Stimulated activated CD4-positive, alpha-beta T cell treated with anti-CD3 and anti-CD28 coated beads, TNF-alpha, amount 100 ng/mL, for 48 hours (primary cell): Measurements from ENCODE around the gene CHRNA7.
"Not testable (repeated sequence)": the region's sequence is repeated elsewhere in the genome, so short reads cannot be mapped to it uniquely, and the experiment has no call there.

ENCODE experiments used
- DNase-seq, 3 donors: peaks; one replicate each; pipeline ENCODE4 v3.0.0-alpha.2; 2020; ENCODE audit warnings: low read depth in 3 of 3

CHRNA7 gene

DNA sequence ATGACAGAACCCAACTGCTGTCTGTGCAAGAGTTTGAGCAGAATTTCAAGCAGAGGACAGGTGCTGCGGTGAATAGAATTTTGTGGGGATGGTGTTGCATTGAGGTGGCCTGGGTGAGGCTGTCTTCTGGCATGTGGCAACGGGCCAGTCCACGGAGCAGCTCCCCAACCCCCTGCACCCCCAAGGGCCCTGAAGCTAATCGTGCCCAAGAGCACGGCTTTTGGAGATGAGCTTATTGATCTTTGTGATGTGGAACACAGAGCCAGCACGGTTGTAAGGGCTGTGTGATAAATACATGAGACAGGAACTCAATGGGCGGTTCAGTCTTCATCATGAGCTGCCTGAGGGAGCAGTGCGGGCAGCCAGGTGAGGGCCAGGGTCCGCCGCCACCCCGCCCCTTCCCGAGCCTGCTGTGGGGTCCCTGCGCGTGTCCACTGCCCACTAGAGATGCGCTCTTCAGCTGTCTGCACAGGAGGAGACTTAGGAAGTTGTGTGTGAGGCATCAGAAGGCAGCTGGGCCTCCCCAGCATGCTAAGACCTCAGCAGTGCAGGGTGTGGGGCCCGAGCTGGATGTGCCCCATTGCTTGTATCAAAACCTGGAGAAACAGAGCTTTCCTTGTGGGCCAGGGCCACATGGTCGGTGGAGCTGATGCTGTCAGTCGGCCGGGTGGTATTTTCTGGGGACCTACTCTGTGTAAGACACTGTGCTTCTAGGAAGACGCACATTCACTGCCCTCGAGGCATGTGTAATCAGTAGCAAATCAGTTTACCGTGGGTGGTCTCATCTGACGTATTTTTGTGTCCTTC is 90.5 kb downstream of the CHRNA7 start:
- no peak for DNase-seq

- DNase-seq: no peak
These were observed 91.0 kb downstream of the CHRNA7 start for GRCh38 chr15:32121384-32121695.

DNA sequence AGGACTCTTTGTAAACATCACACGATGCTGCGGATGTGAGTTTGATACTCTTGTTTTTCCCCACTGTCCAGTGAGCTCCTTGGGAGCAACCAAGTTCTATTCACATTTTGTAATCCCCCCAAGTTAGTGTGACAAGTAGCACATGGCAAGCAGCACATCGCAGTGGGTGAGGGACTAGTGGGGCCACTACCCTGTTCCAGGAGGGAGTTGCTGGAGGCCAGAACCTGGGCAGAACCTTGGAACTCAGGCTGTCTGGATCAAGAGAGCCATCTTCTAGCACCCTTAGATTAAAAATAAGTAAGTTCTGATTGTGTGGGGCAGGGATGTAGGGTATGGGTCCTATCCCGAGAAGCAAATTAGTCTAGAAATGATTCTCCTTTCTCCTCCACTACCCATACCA is 91.7 kb downstream of the CHRNA7 start:
- DNase-seq: no peak

GRCh38 chr15:32123473-32123872 is 93.2 kb downstream of the CHRNA7 start:
- no peak for DNase-seq

- no peak for DNase-seq
These were observed 94.4 kb downstream of the CHRNA7 start for GRCh38 chr15:32124726-32125125.

- no peak for DNase-seq
These were observed 95.3 kb downstream of the CHRNA7 start for GRCh38 chr15:32125595-32125994.

DNA sequence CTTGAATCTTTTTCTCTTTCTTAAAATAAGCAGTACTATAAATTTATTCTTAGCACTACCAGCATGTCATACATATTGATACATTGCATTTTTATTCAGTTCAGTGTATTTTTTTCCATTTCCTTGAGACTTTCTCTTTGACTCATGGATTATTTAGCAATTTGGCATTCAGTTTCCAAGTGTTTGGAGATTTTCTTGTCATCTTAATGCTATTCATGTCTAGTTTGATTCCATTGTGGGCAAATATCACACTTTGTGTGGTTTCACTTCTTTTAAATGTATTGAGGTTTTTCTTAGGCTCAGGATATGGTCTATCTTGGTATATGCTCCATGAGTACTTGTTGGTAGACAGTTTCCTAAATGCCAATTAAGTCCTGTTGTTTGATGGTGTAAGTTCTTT is 99.5 kb downstream of the CHRNA7 start:
- DNase-seq: no peak

- no peak for DNase-seq
These were observed 100.5 kb downstream of the CHRNA7 start for GRCh38 chr15:32130823-32131222.

GRCh38 chr15:32131803-32132202 is 101.5 kb downstream of the CHRNA7 start:
- no peak for DNase-seq

GRCh38 chr15:32132859-32133258 is 102.5 kb downstream of the CHRNA7 start:
- DNase-seq: no peak

GRCh38 chr15:32134842-32135241 is 104.5 kb downstream of the CHRNA7 start:
- no peak for DNase-seq

- DNase-seq: no peak
These were observed 105.0 kb downstream of the CHRNA7 start for GRCh38 chr15:32135335-32135734.

- not testable (repeated sequence) for DNase-seq
These were observed 115.2 kb downstream of the CHRNA7 start for GRCh38 chr15:32145512-32145911.

DNA sequence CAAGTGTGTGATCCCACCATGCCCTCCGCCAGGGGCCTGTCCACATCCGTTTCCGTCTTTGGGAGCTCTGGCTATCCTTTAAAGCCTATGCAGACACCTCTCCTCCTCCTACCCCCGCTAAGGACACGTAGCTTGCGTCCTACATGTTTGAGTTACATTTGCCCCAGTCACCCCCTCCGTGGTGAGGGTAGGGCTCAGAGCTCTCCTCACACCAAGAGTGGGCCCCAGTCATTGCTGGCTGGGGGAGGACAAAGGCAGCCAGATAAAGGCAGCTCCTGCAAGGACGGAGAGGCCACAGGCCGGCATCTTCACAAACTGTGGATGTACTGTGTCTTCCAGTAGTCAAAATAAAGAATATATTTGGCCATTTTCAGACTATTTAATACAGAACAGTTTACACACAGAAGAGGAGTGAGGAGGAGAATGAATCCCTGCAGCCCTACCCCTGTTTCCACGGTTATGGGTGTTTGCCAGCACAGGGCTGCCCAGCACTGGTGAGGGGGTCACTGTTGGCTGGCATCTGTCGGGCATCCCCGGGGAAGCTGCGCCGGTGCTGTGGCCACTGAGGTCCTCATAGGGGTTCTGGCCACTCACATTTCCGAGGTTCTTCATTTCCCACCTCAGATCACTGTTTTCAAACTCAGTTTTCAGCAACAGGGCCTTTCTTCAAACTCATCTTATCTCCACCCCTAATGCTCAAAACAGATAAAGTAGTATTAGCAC is 118.7 kb downstream of the CHRNA7 start:
- no peak for DNase-seq

GRCh38 chr15:32152574-32152973 is 122.3 kb downstream of the CHRNA7 start:
- no peak for DNase-seq

- not testable (repeated sequence) for DNase-seq
These were observed 123.7 kb downstream of the CHRNA7 start for GRCh38 chr15:32153868-32154623.

DNA sequence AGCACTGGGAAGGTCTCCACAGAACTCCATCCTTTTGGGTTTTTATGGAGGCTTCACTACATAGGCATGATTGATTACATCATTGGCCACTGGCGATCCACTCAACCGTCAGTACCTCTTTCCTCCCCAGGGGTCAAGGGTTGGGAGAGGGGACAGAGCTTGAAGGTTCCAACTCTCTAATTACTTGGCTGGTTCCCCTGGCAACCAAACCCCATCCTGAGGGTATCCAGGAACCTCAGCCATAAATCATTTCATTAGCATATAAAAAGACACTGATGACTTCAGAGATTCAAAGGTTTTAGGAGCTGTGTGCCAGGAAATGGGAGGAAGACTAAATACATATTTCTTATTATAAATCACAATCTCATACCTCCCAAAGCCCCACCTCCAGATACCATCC is 131.8 kb downstream of the CHRNA7 start:
- not testable (repeated sequence) for DNase-seq

DNA sequence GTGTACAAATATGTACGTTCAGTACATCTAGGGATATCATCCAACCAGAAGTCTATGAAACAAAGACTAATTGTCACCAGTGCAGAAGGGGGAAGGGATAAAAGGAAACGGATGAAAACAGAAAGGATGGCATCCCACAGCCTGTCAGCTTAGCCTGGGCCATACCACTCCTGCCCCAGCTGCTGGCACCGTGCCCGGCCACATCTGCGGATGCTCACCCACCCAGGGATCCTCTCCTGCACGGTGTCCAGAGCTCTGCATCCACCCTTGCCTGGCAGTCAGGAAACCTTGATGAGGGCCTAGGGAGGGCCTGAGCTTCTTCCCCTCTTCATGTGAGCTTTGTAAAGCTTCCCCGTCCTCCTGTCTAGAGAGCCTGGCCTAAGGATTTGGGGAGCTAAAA is 133.8 kb downstream of the CHRNA7 start:
- not testable (repeated sequence) for DNase-seq

GRCh38 chr15:32164747-32165146 is 134.4 kb downstream of the CHRNA7 start:
- DNase-seq: not testable (repeated sequence)

DNA sequence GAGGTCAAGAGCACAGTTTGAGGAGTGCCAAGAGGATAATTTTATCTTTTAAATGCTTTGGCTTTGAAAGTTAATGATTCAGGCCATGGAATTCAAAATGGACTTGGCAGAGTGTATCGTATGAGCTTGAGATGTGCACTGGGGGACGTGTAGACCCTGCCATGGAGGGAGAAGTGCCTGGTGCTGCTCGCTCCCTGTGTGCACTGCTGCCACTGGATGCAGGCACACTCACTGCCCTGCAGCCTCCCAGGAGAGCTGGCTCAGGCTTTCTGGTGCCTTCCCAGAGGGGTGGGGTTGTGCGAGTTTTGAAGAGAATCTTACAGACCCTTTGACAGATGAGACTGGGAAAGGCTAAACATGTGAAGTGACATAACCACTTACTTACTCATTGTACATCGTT is 135.5 kb downstream of the CHRNA7 start:
- DNase-seq: not testable (repeated sequence)

- not testable (repeated sequence) for DNase-seq
These were observed 136.0 kb downstream of the CHRNA7 start for GRCh38 chr15:32166270-32166669.

DNA sequence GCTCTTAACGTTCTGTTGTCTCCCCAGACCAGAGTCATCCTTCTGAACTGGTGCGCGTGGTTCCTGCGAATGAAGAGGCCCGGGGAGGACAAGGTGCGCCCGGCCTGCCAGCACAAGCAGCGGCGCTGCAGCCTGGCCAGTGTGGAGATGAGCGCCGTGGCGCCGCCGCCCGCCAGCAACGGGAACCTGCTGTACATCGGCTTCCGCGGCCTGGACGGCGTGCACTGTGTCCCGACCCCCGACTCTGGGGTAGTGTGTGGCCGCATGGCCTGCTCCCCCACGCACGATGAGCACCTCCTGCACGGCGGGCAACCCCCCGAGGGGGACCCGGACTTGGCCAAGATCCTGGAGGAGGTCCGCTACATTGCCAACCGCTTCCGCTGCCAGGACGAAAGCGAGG is 137.6 kb downstream of the CHRNA7 start:
- not testable (repeated sequence) for DNase-seq

DNA sequence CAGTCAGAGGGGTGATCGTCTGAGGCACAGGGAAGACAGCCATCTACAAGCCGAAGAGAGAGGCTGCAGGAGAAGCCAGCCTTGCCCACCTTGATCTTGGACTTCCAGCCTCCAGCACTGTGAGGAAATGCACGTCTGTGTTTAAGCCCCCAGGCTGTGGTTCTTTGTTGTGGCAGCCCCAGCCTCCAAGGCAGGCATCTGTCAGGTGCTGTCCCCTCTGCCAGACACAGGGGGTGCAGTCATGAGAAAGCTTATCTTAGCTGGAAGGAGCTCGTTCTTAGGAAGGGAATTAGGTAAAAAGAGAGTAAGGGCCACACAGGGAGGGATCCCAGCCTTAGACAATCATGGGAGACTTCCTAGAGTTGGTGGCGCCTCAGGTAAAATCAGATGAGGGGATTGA is 150.3 kb downstream of the CHRNA7 start:
- not testable (repeated sequence) for DNase-seq
